Prostate gland (tissue), 2 donors: ENCODE data around the gene TLR8. TPM values are rescaled to one million over a fixed set of nuclear protein-coding genes. Genes with fewer than 3 reads are reported as not detected.
"Not testable (repeated sequence)": the region's sequence is repeated elsewhere in the genome, so short reads cannot be mapped to it uniquely, and the experiment has no call there.

Source experiments
- DNase-seq: peaks from one replicate; pipeline ENCODE4 v3.0.0-alpha.2; 2019; ENCODE audit warnings: low spot score
- H3K27ac ChIP-seq, 2 donors: fragments of 200-600 bp; sonication (generic); 2 replicates each; pipeline ENCODE4 v1.5.1; 2017 to 2019
- H3K27me3 ChIP-seq: fragments of 200-600 bp; sonication (generic); replicated peaks from 2 replicates; pipeline ENCODE4 v1.5.1; 2019; ENCODE audit not compliant: insufficient read depth
- H3K36me3 ChIP-seq, 2 donors: fragments of 200-600 bp; sonication (generic); 1 replicate in 1 of 2; 2 replicates in 1 of 2; pipeline versions ENCODE4 v1.5.1 to v1.8.1; 2017 to 2019
- H3K4me1 ChIP-seq: fragments of 200-600 bp; sonication (generic); replicated peaks from 2 replicates; pipeline ENCODE4 v1.5.1; 2019
- H3K4me3 ChIP-seq, 2 donors: fragments of 200-600 bp; sonication (generic); 2 replicates each; pipeline ENCODE4 v1.5.1; 2017 to 2019
- H3K9me3 ChIP-seq: fragments of 200-600 bp; sonication (generic); 2 replicates; pipeline ENCODE4 v1.5.1; 2017
- CTCF ChIP-seq, 4 experiments: fragments of 200-600 bp in 2 of 4; fragments of 450-650 bp in 2 of 4; sonication (generic) in 2 of 4; IDR thresholded peaks; 1 replicate in 3 of 4; 2 replicates in 1 of 4; pipeline ENCODE4 v1.5.1; 2016 to 2019; ENCODE audit warnings: antibody characterized with exemption in 4 of 4, mild to moderate bottlenecking in 2 of 4, moderate library complexity in 2 of 4
- POLR2A ChIP-seq: fragments of 450-650 bp; IDR thresholded peaks from one replicate; pipeline ENCODE4 v1.6.1; 2016; ENCODE audit warnings: antibody characterized with exemption, mild to moderate bottlenecking
- POLR2AphosphoS5 ChIP-seq: sonication (generic); formaldehyde crosslinking; IDR thresholded peaks from one replicate; pipeline ENCODE4 v1.6.1; 2017; ENCODE audit warnings: antibody characterized with exemption
- WGBS: methylation state at CpG from one replicate; pipeline ENCODE4 v1.1.5; 2018; 5-methylcytosine and 5-hydroxymethylcytosine counted together
- intact Hi-C: fragments of 100-400 bp; cut with DNase I; formaldehyde crosslinking; loops from one replicate; pipeline ENCODE4 v1.14.2; 2022
- total RNA-seq, 2 donors: library from RNA; depleted of rRNA; stranded (reverse); fragments of >200 nt; gene quantifications; one replicate each; pipeline ENCODE4 v1.1.0, GENCODE V29; 2016

The TLR8 gene
- total RNA-seq, 2 donors from 2014 or later: 0.18 to 0.57 TPM

- TF ChIP-seq CTCF (IDR thresholded peaks at IDR 0.05): no peak
- TF ChIP-seq POLR2AphosphoS5: no peak
- no peak for TF ChIP-seq POLR2A
- intact Hi-C loops: no loop called here
- Histone ChIP-seq H3K27ac (no peak overlapping the region), H3K9me3 (no peaks in the 10 kb centered on the region), H3K27me3 (no peaks in the 10 kb centered on the region), H3K4me1 (no peaks in the 10 kb centered on the region), H3K36me3 (no peaks in the 10 kb centered on the region), H3K4me3 (no peak overlapping the region)
- WGBS: 82% methylated on average over 5 of the region's 5 CpGs
- DNase-seq: no peak
These were observed 28.4 kb downstream of the TLR8 start for GRCh38 chrX:12934850-12935249.

GRCh38 chrX:12936947-12937346, 30.5 kb downstream of the TLR8 start:
- WGBS: 83% methylated on average over 1 of the region's 1 CpG
- H3K4me1 ChIP-seq: no peaks in the 10 kb centered on the region
- H3K27me3 ChIP-seq: no peaks in the 10 kb centered on the region
- no peak overlapping the region for H3K4me3 ChIP-seq
- no peaks in the 10 kb centered on the region for H3K9me3 ChIP-seq
- TF ChIP-seq POLR2AphosphoS5 (no peak), CTCF (IDR thresholded peaks at IDR 0.05) (no peak), POLR2A (no peak)
- DNase-seq: no peak
- no peaks in the 10 kb centered on the region for H3K36me3 ChIP-seq
- no peak overlapping the region for H3K27ac ChIP-seq
- intact Hi-C loops: no loop called here

DNA sequence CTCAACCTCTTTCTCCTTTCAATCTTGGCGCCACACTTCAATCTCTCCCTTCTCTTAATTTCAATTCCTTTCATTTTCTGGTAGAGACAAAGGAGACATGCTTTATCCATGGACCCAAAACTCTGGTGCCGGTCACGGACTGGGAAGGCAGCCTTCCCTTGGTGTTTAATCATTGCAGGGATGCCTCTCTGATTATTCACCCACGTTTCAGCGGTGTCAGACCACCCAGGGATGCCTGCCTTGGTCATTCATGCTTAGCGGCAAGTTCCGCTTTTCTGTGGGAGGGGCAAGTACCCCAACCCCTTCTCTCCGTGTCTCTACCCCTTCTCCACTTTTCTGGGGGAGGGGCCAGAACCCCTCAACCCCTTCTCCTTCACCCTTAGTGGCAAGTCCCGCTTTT, 34.1 kb downstream of the TLR8 start:
- H3K27ac ChIP-seq, H3K27me3 ChIP-seq, DNase-seq, H3K4me3 ChIP-seq, H3K4me1 ChIP-seq, H3K9me3 ChIP-seq, H3K36me3 ChIP-seq, intact Hi-C loops: not testable (repeated sequence)
- 86% methylated on average over 7 of the region's 9 CpGs for WGBS

- H3K9me3 ChIP-seq, H3K4me3 ChIP-seq, H3K36me3 ChIP-seq, DNase-seq, H3K4me1 ChIP-seq, intact Hi-C loops, H3K27ac ChIP-seq, H3K27me3 ChIP-seq: not testable (repeated sequence)
- WGBS: 91% methylated on average over 5 of the region's 6 CpGs
These were observed 37.2 kb downstream of the TLR8 start for GRCh38 chrX:12943592-12943991.

DNA sequence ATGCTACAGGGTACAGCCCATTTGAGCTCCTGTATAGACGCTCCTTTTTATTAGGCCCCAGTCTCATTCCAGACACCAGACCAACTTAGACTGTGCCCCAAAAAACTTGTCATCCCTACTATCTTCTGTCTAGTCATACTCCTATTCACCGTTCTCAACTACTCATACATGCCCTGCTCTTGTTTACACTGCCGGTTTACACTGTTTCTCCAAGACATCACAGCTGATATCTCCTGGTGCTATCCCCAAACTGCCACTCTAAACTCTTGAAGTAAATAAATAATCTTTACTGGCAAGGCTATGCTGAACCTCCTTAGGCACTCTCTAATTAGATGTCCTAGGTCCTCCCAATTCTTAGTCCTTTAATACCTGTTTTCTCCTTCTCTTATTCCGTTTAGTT, 38.0 kb downstream of the TLR8 start:
- WGBS: 86% methylated on average over 4 of the region's 4 CpGs
- H3K9me3 ChIP-seq, H3K4me3 ChIP-seq, H3K4me1 ChIP-seq, H3K36me3 ChIP-seq, intact Hi-C loops, DNase-seq, H3K27me3 ChIP-seq, H3K27ac ChIP-seq: not testable (repeated sequence)

DNA sequence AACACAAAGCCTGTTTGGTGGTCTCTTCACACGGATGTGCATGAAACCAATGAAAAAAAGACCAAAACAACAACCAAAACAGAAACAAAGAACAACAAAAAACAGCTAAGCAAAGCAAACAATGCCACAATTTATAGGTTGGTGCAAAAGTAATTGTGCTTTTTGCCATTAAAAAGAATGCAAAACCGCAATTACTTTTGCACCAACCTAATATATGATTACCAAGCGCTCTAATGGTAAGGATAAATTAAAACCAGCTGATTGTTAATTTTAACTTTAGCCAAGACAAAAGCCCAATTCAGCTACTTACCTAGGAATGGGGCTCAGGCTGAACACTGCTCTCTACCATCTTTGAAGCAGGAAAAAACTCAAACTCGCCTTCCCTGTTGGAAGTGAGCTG, 39.1 kb downstream of the TLR8 start:
- 86% methylated on average over 4 of the region's 4 CpGs for WGBS
- intact Hi-C loops: no loop called here
- no peak overlapping the region for H3K27ac ChIP-seq

More for the DNA sequence above, 39.1 kb downstream of the TLR8 start:
- H3K36me3 ChIP-seq: no peaks in the 10 kb centered on the region
- H3K4me3 ChIP-seq: no peak overlapping the region
- H3K27me3 ChIP-seq: no peaks in the 10 kb centered on the region
- no peak for DNase-seq
- no peaks in the 10 kb centered on the region for H3K4me1 ChIP-seq
- H3K9me3 ChIP-seq: no peaks in the 10 kb centered on the region
- TF ChIP-seq CTCF (IDR thresholded peaks at IDR 0.05): no peak
